HCT116 (cell line): Measurements from ENCODE around the gene ANGPT4.

Experiments used
- CTCF ChIP-seq, 3 experiments: fragments of 200-600 bp in 1 of 3; sonication (generic) in 1 of 3; IDR thresholded peaks in 2 of 3; conservative IDR thresholded peaks in 1 of 3; 2 replicates each; pipeline ENCODE4 v1.5.1; 2012 to 2017; ENCODE audit warnings: low read depth in 2 of 3, low read length in 2 of 3, antibody characterized with exemption in 1 of 3, borderline replicate concordance in 1 of 3, control low read depth in 1 of 3, mild to moderate bottlenecking in 1 of 3, mixed read lengths in 1 of 3, mixed run types in 1 of 3, moderate library complexity in 1 of 3; ENCODE audit not compliant: insufficient read depth in 1 of 3
- FOSL1 ChIP-seq: IDR thresholded peaks from 2 replicates; pipeline ENCODE4 v1.6.1; 2012; ENCODE audit warnings: low read depth
- MAX ChIP-seq: IDR thresholded peaks from 2 replicates; pipeline ENCODE4 v1.6.1; 2012
- RAD21 ChIP-seq: IDR thresholded peaks from 2 replicates; pipeline ENCODE4 v1.6.1; 2012; ENCODE audit warnings: low read depth, mild to moderate bottlenecking
- REST ChIP-seq: IDR thresholded peaks from 2 replicates; pipeline ENCODE4 v1.6.1; 2012; ENCODE audit warnings: low read depth
- SP1 ChIP-seq: IDR thresholded peaks from 2 replicates; pipeline ENCODE4 v1.6.1; 2012; ENCODE audit warnings: low read depth
- ZNF274 ChIP-seq: fragments of 200-500 bp; sonication (Bioruptor generic); IDR thresholded peaks from 2 replicates; pipeline ENCODE4 v1.6.1; 2014; ENCODE audit warnings: mild to moderate bottlenecking, low read depth, low read length, inconsistent platforms

- TF ChIP-seq FOSL1 (no peak), ZNF274 (no peak), CTCF (IDR thresholded peaks at IDR 0.05 in 2 of 3, conservative IDR thresholded peaks at IDR 0.05 in 1 of 3; ENCODE audit: borderline replicate concordance in 1 of 3, insufficient read depth in 1 of 3, low read depth in 2 of 3, low read length in 2 of 3) (no peak), MAX (no peak), REST (no peak), SP1 (no peak), RAD21 (no peak)
Measured at GRCh38 chr20:891058-891705, 25.0 kb downstream of the ANGPT4 start.
